GM10266 (cell line): Measurements from ENCODE around the gene PAX7.

Experiments used
- DNase-seq: peaks from one replicate; pipeline ENCODE4 v3.0.0; 2012; ENCODE audit errors: extremely low spot score
- TF ChIP-seq, protein P1 (sequence below): IDR thresholded peaks from 2 replicates; pipeline ENCODE4 v1.5.1; 2012; ENCODE audit warnings: mild to moderate bottlenecking, low read depth; ENCODE audit not compliant: control insufficient read depth, insufficient read depth; ENCODE audit errors: missing control alignments

PAX7 gene

DNA sequence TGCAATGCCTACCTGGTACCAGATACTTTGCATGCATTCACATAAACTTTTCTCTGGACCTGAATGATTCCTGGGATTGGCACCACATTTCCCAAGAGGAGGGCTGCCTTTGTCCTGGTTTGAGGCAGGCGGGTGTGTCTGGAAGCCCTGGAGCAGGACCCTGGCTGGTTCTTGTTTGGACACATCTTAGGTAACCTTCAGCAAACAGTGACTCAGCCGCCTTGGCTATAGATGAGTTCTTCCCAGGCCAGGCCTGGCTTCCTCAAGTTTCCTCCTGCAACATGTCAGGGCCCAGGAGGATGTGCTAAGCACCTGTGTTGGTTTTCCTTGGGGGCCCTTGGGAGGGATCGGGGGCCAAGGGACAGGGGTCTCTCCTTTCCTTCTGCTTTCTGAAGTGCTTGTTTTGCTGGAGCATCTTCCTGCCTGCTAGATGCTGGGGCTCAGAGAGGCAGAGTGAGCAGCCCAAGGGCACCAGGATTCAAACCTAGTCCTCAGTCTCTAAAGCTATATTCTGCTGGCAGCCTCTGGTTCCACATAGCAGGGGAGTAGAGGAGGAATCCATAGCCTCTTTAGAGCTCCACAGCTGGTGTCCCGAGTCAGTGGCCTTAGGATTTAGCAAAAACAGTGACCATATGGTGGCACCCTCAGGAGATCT is 38.2 kb downstream of the PAX7 start:
- TF ChIP-seq, protein P1, sequence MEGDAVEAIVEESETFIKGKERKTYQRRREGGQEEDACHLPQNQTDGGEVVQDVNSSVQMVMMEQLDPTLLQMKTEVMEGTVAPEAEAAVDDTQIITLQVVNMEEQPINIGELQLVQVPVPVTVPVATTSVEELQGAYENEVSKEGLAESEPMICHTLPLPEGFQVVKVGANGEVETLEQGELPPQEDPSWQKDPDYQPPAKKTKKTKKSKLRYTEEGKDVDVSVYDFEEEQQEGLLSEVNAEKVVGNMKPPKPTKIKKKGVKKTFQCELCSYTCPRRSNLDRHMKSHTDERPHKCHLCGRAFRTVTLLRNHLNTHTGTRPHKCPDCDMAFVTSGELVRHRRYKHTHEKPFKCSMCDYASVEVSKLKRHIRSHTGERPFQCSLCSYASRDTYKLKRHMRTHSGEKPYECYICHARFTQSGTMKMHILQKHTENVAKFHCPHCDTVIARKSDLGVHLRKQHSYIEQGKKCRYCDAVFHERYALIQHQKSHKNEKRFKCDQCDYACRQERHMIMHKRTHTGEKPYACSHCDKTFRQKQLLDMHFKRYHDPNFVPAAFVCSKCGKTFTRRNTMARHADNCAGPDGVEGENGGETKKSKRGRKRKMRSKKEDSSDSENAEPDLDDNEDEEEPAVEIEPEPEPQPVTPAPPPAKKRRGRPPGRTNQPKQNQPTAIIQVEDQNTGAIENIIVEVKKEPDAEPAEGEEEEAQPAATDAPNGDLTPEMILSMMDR: no peak
- no peak for DNase-seq

DNA sequence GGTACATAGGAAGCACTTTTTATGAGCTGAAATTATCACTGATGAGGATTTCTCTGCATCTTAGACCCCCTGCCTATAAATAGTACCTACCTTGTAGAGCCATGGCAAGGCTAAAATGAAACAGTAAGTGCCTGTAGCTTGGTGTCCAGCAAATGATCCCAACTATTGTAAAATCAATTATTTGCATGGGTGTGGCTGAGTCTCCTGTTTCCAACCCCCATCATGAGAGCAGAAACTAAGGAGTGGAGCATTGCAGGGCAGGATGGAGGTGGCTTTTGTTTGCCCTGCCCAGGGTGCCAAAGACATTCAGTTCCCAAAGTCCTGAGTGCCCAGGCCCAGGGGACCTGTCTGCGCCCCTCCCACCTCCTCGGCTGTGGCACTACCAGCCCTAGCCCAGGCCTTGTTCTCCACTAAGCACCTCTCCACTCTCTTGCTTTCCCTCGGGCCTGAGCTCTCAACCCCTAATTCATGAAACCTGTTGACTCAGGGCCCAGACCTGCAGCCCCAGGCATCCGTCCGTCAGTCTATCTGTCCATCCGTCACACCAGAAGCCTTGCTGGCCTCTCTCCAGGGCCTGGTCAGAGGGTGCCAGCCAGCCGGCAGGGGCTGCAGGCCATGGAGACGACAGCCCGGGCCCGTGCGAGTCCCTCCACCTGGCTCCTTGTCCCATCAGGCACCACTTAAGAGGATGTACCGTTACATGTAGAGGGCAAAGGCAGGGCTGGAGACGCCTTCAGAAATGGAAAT is 39.6 kb downstream of the PAX7 start:
- DNase-seq: no peak

DNA sequence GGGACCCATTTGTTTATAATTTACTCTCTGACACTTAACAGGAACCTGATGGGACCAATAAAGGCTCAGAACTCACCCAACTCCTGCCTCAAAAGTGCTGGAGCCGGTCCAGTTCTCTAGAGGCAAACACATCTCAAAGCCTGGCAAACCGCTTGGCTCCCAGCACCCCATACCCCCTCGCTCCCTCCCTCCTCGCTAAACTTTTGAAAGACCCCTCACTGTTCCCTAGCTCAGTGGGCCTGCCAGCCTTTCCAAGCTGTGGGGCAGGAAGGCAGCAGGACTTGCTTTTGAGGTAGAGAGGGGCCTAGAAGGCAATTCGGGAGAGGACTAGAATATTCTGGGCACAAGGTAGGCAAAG is 40.2 kb downstream of the PAX7 start:
- no peak for DNase-seq
- TF ChIP-seq, protein P1: no peak

More for the DNA sequence above, 39.6 kb downstream of the PAX7 start:
- TF ChIP-seq, protein P1: no peak

DNA sequence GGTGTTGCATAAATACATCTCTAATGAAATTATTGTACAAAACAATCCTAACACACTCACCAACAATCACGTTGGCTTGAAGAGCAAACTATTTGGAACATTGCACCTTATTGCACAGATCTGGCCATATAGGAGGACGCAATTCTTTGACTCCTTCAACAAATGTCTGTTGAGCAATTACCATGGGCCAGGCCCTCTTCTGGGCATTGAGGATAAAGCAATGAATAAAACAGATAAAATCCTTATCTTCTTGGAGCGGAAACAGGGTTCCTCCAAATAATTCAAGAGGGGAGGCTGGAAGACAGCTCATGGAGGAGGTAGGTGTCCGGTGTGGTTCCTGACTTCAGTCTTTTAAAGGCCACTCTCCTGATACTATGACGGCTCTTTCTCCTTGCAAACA is 43.3 kb downstream of the PAX7 start:
- DNase-seq: no peak
- TF ChIP-seq, protein P1: no peak

DNA sequence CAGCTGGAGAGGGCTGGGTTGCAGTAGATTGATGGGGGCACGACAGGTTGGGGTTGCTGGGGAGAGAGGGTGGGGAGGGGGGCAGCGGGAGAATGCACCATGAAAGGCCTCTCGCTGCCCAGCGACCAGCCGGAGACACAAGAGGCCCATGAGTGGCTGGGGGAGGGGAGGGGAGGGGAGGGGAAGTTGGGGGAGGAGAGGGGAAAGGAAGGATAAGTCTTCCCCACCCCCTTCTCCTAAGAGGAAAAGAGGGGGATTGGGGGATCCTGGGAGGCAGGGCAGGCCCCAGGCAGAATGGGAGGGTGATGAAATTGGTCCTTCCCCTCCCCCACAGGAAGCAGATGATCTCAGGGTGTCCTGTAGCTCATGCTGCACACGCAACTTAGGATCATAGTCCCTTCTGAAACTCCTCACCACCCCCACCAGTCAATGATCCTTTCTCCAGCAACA is 45.7 kb downstream of the PAX7 start:
- no peak for DNase-seq
- TF ChIP-seq, protein P1: no peak

DNA sequence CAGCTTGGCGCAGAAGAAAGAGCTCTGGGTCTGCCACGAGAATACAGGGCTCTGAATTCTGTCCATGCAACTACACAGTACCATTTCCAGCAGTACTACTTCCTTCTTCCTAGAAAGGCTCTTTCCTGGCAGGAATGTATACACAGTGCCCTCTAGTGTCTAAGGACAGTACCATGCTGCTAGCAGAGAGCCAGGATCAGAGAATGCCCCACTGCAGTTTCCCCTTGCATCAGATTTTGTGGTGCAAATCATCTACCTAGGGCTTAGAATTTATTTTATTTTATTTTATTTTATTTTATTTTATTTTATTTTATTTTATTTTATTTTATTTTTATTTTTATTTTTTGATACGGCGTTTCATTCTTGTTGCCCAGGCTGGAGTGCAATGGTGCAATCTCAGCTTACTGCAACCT is 50.8 kb downstream of the PAX7 start:
- TF ChIP-seq, protein P1: peak; percentile 73
- DNase-seq: peak; percentile 71

DNA sequence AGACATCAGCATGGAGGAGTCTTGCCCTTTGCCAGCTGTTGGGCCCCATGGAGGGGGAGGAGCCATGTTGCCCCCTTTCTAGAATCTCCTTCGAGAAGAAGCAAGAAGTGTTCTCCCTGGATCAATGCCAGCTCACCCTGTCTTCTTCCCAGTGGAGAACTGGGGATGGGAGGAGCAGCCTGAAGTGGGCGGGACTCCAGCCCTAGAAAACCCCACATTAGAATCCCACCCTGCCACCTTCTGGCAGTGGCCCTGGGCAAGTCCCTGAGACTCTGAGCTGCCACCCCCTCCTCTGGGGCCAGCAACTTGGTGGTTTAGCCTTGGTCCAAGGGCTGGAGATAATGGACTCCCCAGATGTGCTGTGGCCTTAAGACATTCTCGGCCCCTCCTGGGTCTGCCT is 51.7 kb downstream of the PAX7 start:
- TF ChIP-seq, protein P1: no peak

More for the DNA sequence above, 51.7 kb downstream of the PAX7 start:
- DNase-seq: no peak
